Left ventricle myocardium inferior (tissue), 1 donor: ENCODE measurements around the gene GABBR2. TPM values are rescaled to one million over a fixed set of nuclear protein-coding genes. Genes with fewer than 3 reads are reported as not detected.

ENCODE experiments used
- DNase-seq: peaks from one replicate; pipeline ENCODE4 v3.0.0-alpha.2; 2020
- H3K27ac ChIP-seq: fragments of 200-600 bp; replicated peaks from 2 replicates; pipeline ENCODE4 v1.8.0; 2021
- H3K27me3 ChIP-seq: fragments of 200-600 bp; 2 replicates; pipeline ENCODE4 v1.8.0; 2021; ENCODE audit warnings: low read depth
- H3K36me3 ChIP-seq: fragments of 200-600 bp; 2 replicates; pipeline ENCODE4 v1.8.0; 2021
- H3K4me1 ChIP-seq: fragments of 200-600 bp; 2 replicates; pipeline ENCODE4 v1.8.0; 2021
- H3K4me3 ChIP-seq: fragments of 200-600 bp; 2 replicates; pipeline ENCODE4 v1.8.0; 2021; ENCODE audit warnings: mild to moderate bottlenecking, moderate library complexity
- H3K9me3 ChIP-seq: fragments of 200-600 bp; replicated peaks from 2 replicates; pipeline ENCODE4 v1.8.0; 2021
- intact Hi-C: fragments of 100-400 bp; cut with micrococcal nuclease; formaldehyde crosslinking; loops from one replicate; pipeline ENCODE4 v1.11.0; 2022
- total RNA-seq: library from RNA; stranded (reverse); fragmentation: NEBNext Ultra II Directional; extraction: Animal tissue kit (Norgen Biotek cat#: 25700); gene quantifications from one replicate; pipeline ENCODE4 v1.2.1, GENCODE V29; 2021
- TF ChIP-seq, protein P1 (sequence below): fragments of 200-600 bp; IDR thresholded peaks from 2 replicates; pipeline ENCODE4 v1.8.0; 2021; ENCODE audit warnings: antibody characterized with exemption, mild to moderate bottlenecking, borderline replicate concordance
- donor health status: DM: no; HTN: yes; CAD: no; lungs with severe emphysema.

GABBR2 gene
- total RNA-seq, 1 donor from 2014 or later = 1.1 TPM

DNA sequence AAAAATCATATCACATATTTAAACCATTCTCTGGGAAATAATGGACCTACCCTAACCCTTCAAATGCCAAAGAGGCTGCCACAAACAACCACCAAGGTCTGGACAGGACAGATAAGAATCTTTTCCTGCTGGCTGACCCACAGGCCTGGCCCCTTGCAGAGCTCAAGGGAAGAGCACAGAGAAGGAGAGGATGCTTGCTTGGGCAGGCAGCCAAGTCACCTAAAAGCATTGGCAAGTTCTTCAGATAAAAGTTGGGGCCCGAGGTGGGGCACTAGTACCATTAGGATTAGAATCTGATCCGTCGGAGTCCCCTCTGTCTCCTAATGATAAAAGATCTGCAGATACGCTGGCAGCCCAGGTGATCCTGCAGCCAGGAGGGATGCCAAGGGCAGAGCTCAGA, 176.6 kb downstream of the GABBR2 start:
- Histone ChIP-seq H3K27me3 (peaks cover 17% of the 10 kb centered on the region), H3K36me3 (no peaks in the 10 kb centered on the region), H3K9me3 (no peaks in the 10 kb centered on the region), H3K4me1 (no peaks in the 10 kb centered on the region), H3K27ac (no peak overlapping the region), H3K4me3 (no peak overlapping the region)
- TF ChIP-seq, protein P1, sequence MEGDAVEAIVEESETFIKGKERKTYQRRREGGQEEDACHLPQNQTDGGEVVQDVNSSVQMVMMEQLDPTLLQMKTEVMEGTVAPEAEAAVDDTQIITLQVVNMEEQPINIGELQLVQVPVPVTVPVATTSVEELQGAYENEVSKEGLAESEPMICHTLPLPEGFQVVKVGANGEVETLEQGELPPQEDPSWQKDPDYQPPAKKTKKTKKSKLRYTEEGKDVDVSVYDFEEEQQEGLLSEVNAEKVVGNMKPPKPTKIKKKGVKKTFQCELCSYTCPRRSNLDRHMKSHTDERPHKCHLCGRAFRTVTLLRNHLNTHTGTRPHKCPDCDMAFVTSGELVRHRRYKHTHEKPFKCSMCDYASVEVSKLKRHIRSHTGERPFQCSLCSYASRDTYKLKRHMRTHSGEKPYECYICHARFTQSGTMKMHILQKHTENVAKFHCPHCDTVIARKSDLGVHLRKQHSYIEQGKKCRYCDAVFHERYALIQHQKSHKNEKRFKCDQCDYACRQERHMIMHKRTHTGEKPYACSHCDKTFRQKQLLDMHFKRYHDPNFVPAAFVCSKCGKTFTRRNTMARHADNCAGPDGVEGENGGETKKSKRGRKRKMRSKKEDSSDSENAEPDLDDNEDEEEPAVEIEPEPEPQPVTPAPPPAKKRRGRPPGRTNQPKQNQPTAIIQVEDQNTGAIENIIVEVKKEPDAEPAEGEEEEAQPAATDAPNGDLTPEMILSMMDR = no peak
- intact Hi-C loops = no loop called here
- no peak for DNase-seq

DNA sequence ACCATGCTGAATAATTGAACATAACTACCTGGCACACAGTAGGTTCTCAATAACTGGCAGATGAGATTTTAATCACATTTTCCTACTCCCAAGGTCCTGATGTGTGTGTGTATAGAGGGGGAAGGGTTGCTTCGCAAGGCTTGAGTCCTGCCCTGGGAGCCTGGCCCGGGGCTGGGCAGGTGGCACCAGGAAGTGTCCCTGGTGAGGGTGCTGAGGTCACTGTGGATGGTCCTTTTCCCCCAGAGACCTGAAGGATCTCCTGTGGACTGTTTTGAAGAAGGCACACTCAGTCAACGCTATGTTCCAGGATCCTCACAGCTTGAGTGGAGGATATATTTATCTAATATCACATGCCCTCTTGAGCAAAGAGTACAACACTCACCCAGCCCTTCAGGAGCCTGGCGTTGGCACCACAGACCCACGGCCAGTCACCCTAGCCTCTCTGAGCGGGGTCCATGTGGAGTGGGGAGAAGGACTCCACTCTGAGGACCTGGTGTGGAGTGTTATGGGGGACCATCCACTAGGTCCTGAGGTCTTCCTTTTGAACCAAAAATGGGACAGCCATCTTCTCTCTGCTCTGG, 177.8 kb downstream of the GABBR2 start:
- Histone ChIP-seq H3K36me3 (no peaks in the 10 kb centered on the region), H3K27ac (no peak overlapping the region), H3K4me3 (no peak overlapping the region), H3K27me3 (peaks cover 17% of the 10 kb centered on the region), H3K9me3 (no peaks in the 10 kb centered on the region), H3K4me1 (no peaks in the 10 kb centered on the region)
- DNase-seq = no peak
- intact Hi-C loops = no loop called here
- TF ChIP-seq, protein P1 = no peak

GRCh38 chr9:98530275-98530674, 178.5 kb downstream of the GABBR2 start:
- TF ChIP-seq, protein P1 = no peak
- no peak overlapping the region for H3K4me3 ChIP-seq
- intact Hi-C loops = no loop called here
- no peaks in the 10 kb centered on the region for H3K36me3 ChIP-seq
- peaks cover 17% of the 10 kb centered on the region for H3K27me3 ChIP-seq
- no peak for DNase-seq
- no peaks in the 10 kb centered on the region for H3K4me1 ChIP-seq
- no peak overlapping the region for H3K27ac ChIP-seq
- H3K9me3 ChIP-seq = no peaks in the 10 kb centered on the region

DNA sequence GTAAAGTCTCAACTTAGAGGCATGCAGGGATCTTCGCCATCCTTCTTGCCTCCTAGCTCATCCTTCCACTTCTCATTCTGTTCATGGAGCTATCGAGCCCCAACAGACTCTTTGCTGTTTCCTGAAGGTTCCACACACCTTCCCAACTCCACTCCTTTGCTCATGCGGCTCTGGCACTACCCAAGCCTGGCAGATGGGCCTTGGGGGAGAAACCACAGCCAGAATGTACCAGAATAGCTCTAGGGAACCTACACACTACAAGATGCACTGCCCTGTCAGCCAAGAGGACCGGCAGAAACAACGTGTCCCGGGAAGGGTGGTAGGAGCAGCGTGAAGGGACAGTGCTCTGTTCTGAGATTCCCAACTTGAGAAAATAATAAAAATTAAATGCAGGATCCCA, 178.9 kb downstream of the GABBR2 start:
- Histone ChIP-seq H3K27me3 (peaks cover 17% of the 10 kb centered on the region), H3K4me1 (no peaks in the 10 kb centered on the region), H3K4me3 (no peak overlapping the region), H3K27ac (no peak overlapping the region), H3K36me3 (no peaks in the 10 kb centered on the region), H3K9me3 (no peaks in the 10 kb centered on the region)
- intact Hi-C loops = no loop called here
- TF ChIP-seq, protein P1 = no peak
- no peak for DNase-seq

- no peaks in the 10 kb centered on the region for H3K36me3 ChIP-seq
- peaks cover 22% of the 10 kb centered on the region for H3K27me3 ChIP-seq
- H3K4me3 ChIP-seq = no peak overlapping the region
- no peaks in the 10 kb centered on the region for H3K4me1 ChIP-seq
- TF ChIP-seq, protein P1 = no peak
- no peaks in the 10 kb centered on the region for H3K9me3 ChIP-seq
- intact Hi-C loops = no loop called here
- DNase-seq = no peak
- H3K27ac ChIP-seq = no peak overlapping the region
These were observed 185.4 kb downstream of the GABBR2 start for GRCh38 chr9:98523231-98523901.
